Coronary artery (tissue), 2 donors: ENCODE data around the gene NMNAT3.
A peak's percentile ranks its signal among the peaks of the same experiment; 100 is the strongest.

Experiments used
- DNase-seq: peaks from one replicate; pipeline ENCODE4 v3.0.0-alpha.2; 2017; ENCODE audit warnings: low spot score
- H3K27ac ChIP-seq, 2 donors: fragments of 200-600 bp; sonication (generic); one replicate each; pipeline ENCODE4 v1.5.1; 2016 to 2019
- H3K4me3 ChIP-seq: fragments of 200-600 bp; sonication (generic); 2 replicates; pipeline ENCODE4 v1.5.1; 2016; ENCODE audit warnings: mild to moderate bottlenecking, moderate library complexity
- TF ChIP-seq, protein P1 (sequence below): fragments of 200-600 bp; sonication (generic); IDR thresholded peaks from one replicate; pipeline ENCODE4 v1.5.1; 2019; ENCODE audit warnings: antibody characterized with exemption

The NMNAT3 gene

GRCh38 chr3:139574026-139574947 is 103.5 kb downstream of the NMNAT3 start:
- TF ChIP-seq, protein P1, sequence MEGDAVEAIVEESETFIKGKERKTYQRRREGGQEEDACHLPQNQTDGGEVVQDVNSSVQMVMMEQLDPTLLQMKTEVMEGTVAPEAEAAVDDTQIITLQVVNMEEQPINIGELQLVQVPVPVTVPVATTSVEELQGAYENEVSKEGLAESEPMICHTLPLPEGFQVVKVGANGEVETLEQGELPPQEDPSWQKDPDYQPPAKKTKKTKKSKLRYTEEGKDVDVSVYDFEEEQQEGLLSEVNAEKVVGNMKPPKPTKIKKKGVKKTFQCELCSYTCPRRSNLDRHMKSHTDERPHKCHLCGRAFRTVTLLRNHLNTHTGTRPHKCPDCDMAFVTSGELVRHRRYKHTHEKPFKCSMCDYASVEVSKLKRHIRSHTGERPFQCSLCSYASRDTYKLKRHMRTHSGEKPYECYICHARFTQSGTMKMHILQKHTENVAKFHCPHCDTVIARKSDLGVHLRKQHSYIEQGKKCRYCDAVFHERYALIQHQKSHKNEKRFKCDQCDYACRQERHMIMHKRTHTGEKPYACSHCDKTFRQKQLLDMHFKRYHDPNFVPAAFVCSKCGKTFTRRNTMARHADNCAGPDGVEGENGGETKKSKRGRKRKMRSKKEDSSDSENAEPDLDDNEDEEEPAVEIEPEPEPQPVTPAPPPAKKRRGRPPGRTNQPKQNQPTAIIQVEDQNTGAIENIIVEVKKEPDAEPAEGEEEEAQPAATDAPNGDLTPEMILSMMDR: no peak
- DNase-seq: no peak

GRCh38 chr3:139572847-139573672 is 104.7 kb downstream of the NMNAT3 start:
- no peak overlapping the region for H3K4me3 ChIP-seq
- no peak for DNase-seq
- TF ChIP-seq, protein P1: no peak
- H3K27ac ChIP-seq: no peak overlapping the region

More at GRCh38 chr3:139574026-139574947, 103.5 kb downstream of the NMNAT3 start:
- Histone ChIP-seq H3K4me3 (no peak overlapping the region), H3K27ac (no peak overlapping the region)

GRCh38 chr3:139571711-139572110 is 106.1 kb downstream of the NMNAT3 start:
- DNase-seq: no peak
- no peak overlapping the region for H3K4me3 ChIP-seq
- H3K27ac ChIP-seq: no peak overlapping the region
- TF ChIP-seq, protein P1: no peak

DNA sequence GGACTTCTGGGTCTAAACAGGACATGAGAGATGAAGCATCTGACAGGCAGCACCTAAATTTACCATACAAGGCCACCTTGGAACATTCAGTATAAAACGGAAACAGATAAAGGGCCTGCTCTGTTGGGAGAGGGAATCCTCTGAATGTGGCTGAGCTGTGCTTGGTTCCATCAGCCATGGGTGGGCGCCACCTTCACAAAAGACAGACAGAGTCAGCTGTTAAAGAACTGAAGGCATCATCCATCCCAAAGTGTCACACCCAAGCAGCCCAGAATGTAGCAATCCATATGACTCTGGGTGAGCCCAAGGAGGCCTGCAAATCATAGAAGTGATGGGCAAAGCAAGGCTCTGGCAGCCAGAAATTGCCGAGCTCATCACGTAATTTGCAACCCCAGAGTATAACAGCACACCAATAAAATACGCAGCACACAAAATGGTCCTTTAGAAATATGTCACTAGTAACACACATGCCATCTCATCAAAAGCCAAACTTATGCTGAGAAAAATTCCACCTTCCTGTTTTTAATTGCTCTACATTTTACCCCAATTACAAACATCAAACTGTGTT is 113.4 kb downstream of the NMNAT3 start:
- H3K4me3 ChIP-seq: no peak overlapping the region
- no peak overlapping the region for H3K27ac ChIP-seq
- TF ChIP-seq, protein P1: no peak
- DNase-seq: no peak

- no peak overlapping the region for H3K27ac ChIP-seq
These were observed 115.7 kb downstream of the NMNAT3 start for GRCh38 chr3:139561959-139562676.

More at GRCh38 chr3:139561959-139562676, 115.7 kb downstream of the NMNAT3 start:
- H3K4me3 ChIP-seq: no peak overlapping the region
- TF ChIP-seq, protein P1: peak; percentile 45
- DNase-seq: no peak
